Measurements from ENCODE around the gene WNT8B. TPM values are rescaled to one million over a fixed set of nuclear protein-coding genes. Genes with fewer than 3 reads are reported as not detected.

WNT8B gene
- total and polyA plus RNA-seq, 10 of the 15 experiments (the other 5 are each of a cell fraction or from before 2014, with no cell fraction given): not detected

GRCh38 chr10:100524638-100525037 is 61.8 kb downstream of the WNT8B start:
- SMC1A ChIA-PET (ENCODE audit: uncharacterized antibody, unreplicated experiment): no interaction called here
- RAD21 ChIA-PET (ENCODE audit: unreplicated experiment): no interaction called here
- H3K27me3 ChIP-seq (replicated peaks in 1 of 2; ENCODE audit: control insufficient read depth in 2 of 2, insufficient read depth in 2 of 2, low read length in 1 of 2): no peaks in the 10 kb centered on the region
- no peak overlapping the region for H3K4me2 ChIP-seq (ENCODE audit: control insufficient read depth, insufficient read depth)
- POLR2A ChIA-PET: no interaction called here
- BruUV-seq (replicated peaks): no TSS peak
- 74% methylated on average over 2 of the region's 2 CpGs for WGBS (ENCODE audit: insufficient coverage, insufficient replicate concordance, low lambda C conversion rate, missing lambda C conversion rate)
- no peak for DNase-seq (ENCODE audit: low read depth, low spot score)
- H3K27ac ChIP-seq (ENCODE audit: control insufficient read depth, insufficient read depth): no peak overlapping the region
- H3K4me1 ChIP-seq (ENCODE audit: control insufficient read depth, insufficient read depth, low read length): no peaks in the 10 kb centered on the region
- peaks cover 30% of the 10 kb centered on the region for H3K79me2 ChIP-seq (ENCODE audit: control insufficient read depth, insufficient read depth, low read length)
- no peak for FAIRE-seq
- H3K9me3 ChIP-seq (replicated peaks; ENCODE audit: control insufficient read depth, insufficient read depth, low read length): no peaks in the 10 kb centered on the region
- TF ChIP-seq MEF2B (IDR thresholded peaks at IDR 0.05; ENCODE audit: partially characterized antibody, poor library complexity, severe bottlenecking) (no peak), ESRRA (IDR thresholded peaks at IDR 0.05; ENCODE audit: low read length) (no peak), IKZF2 (IDR thresholded peaks at IDR 0.05) (no peak)
- H3K9ac ChIP-seq (ENCODE audit: control insufficient read depth, insufficient read depth, low read length): no peak overlapping the region
- no peaks in the 10 kb centered on the region for H4K20me1 ChIP-seq (ENCODE audit: control insufficient read depth, insufficient read depth)
- H2AFZ ChIP-seq (ENCODE audit: control insufficient read depth, low read depth, low read length): no peak overlapping the region
- intact Hi-C loops (cut with micrococcal nuclease; ENCODE audit: unreplicated experiment): no loop called here
- H3K4me3 ChIP-seq: no peak overlapping the region
- peaks cover 9 to 28% of the 10 kb centered on the region in 2 experiments for H3K36me3 ChIP-seq (ENCODE audit: control insufficient read depth in 2 of 2, insufficient read depth in 2 of 2, low read length in 1 of 2)
- in situ Hi-C loops (cut with MboI): no loop called here
- CTCF ChIA-PET: interaction anchor here (0.7 to 1.3 kb wide), 5 partner anchors 12 to 86 kb away, joined by 3 to 8 read pairs (median 3); no protein-coding TSS in a partner anchor
- no peak for ATAC-seq

- Histone ChIP-seq H3K9ac (ENCODE audit: control insufficient read depth, insufficient read depth, low read length) (peak overlapping the region; percentile 98), H2AFZ (ENCODE audit: control insufficient read depth, low read depth, low read length) (no peak overlapping the region; the same call in 1 of the 2 replicates), H3K4me2 (ENCODE audit: control insufficient read depth, insufficient read depth) (peak overlapping the region; percentile 87), H4K20me1 (ENCODE audit: control insufficient read depth, insufficient read depth) (no peaks in the 10 kb centered on the region), H3K27ac (ENCODE audit: control insufficient read depth, insufficient read depth) (peak overlapping the region; percentile 91), H3K9me3 (replicated peaks; ENCODE audit: control insufficient read depth, insufficient read depth, low read length) (no peaks in the 10 kb centered on the region; the same call in 2 of the 3 replicates), H3K79me2 (ENCODE audit: control insufficient read depth, insufficient read depth, low read length) (peaks cover 35% of the 10 kb centered on the region), H3K4me3 (peak overlapping the region; percentile 95), H3K27me3 (replicated peaks in 1 of 2; ENCODE audit: control insufficient read depth in 2 of 2, insufficient read depth in 2 of 2, low read length in 1 of 2) (no peaks in the 10 kb centered on the region), H3K36me3 (ENCODE audit: control insufficient read depth in 2 of 2, insufficient read depth in 2 of 2, low read length in 1 of 2) (peaks cover 9 to 28% of the 10 kb centered on the region in 2 experiments), H3K4me1 (ENCODE audit: control insufficient read depth, insufficient read depth, low read length) (peaks cover 3% of the 10 kb centered on the region; the same call in 1 of the 2 replicates)
- ChIA-PET CTCF (interaction anchor here (1.2 to 2.8 kb wide), 5 partner anchors 8 to 94 kb away, joined by 3 to 37 read pairs (median 7); partner anchors contain the start of gene HIF1AN), SMC1A (ENCODE audit: uncharacterized antibody, unreplicated experiment) (interaction anchor here (0.6 to 3.1 kb wide), 3 partner anchors 11 to 383 kb away, joined by 3 to 23 read pairs (median 5); no protein-coding TSS in a partner anchor), POLR2A (no interaction called here), RAD21 (ENCODE audit: unreplicated experiment) (interaction anchor here (1.1 to 2.4 kb wide), 2 partner anchors 10 to 96 kb away, joined by 4 to 11 read pairs; no protein-coding TSS in a partner anchor)
- BruUV-seq (replicated peaks): TSS peak; percentile 70
- peak; percentile 45 for ATAC-seq
- DNase-seq (ENCODE audit: low read depth, low spot score): no peak
- 0% methylated on average over 7 of the region's 7 CpGs for WGBS (ENCODE audit: insufficient coverage, insufficient replicate concordance, low lambda C conversion rate, missing lambda C conversion rate)
- peak; percentile 56 for FAIRE-seq
- in situ Hi-C loops (cut with MboI): no loop called here
- intact Hi-C loops (cut with micrococcal nuclease; ENCODE audit: unreplicated experiment): no loop called here
- TF ChIP-seq CREM (IDR thresholded peaks at IDR 0.05; ENCODE audit: low read depth): no peak
- no peak for TF ChIP-seq EED (IDR thresholded peaks at IDR 0.05; ENCODE audit: low read depth)
- TF ChIP-seq RELA (IDR thresholded peaks at IDR 0.05; ENCODE audit: borderline replicate concordance, partially characterized antibody): no peak
- TF ChIP-seq POLR2AphosphoS5 (IDR thresholded peaks at IDR 0.05; ENCODE audit: low read length): 0 out of 2 replicates have a peak, but pooled peaks have one; percentile 25
- TF ChIP-seq MLLT1 (IDR thresholded peaks at IDR 0.05): 0 out of 2 replicates have a peak, but pooled peaks have one; percentile 52
- TF ChIP-seq PML (IDR thresholded peaks at IDR 0.05; ENCODE audit: low read length): no peak
- TF ChIP-seq PAX5 (IDR thresholded peaks at IDR 0.05; ENCODE audit: borderline replicate concordance, low read depth, low read length): no peak
- TF ChIP-seq ZSCAN29 (IDR thresholded peaks at IDR 0.05): no peak
- no peak for TF ChIP-seq FOS (IDR thresholded peaks at IDR 0.05; ENCODE audit: borderline replicate concordance, extremely low read depth, insufficient read length)
- no peak for TF ChIP-seq BMI1 (IDR thresholded peaks at IDR 0.05; ENCODE audit: borderline replicate concordance)
- TF ChIP-seq LARP7 (IDR thresholded peaks at IDR 0.05): no peak
- TF ChIP-seq CHD1 (IDR thresholded peaks at IDR 0.05; ENCODE audit: low read depth, low read length): no peak
- no peak for TF ChIP-seq POLR2A (IDR thresholded peaks at IDR 0.05; ENCODE audit: low read depth, low read length)
- TF ChIP-seq SREBF1 (IDR thresholded peaks at IDR 0.05; ENCODE audit: low read length): no peak
- peak in 1 of 2 experiments; percentile 33; a peak in 2 of 4 replicates for TF ChIP-seq IKZF2 (IDR thresholded peaks at IDR 0.05)
- peak; percentile 52; the same call in 1 of the 2 replicates for TF ChIP-seq SPI1 (IDR thresholded peaks at IDR 0.05; ENCODE audit: borderline replicate concordance, insufficient read depth, low read depth, low read length)
Measured at GRCh38 chr10:100528123-100528886, 65.5 kb downstream of the WNT8B start.

All from GM12878 (cell line).